ENCODE data around the gene FAIM2.

Gene FAIM2

DNA sequence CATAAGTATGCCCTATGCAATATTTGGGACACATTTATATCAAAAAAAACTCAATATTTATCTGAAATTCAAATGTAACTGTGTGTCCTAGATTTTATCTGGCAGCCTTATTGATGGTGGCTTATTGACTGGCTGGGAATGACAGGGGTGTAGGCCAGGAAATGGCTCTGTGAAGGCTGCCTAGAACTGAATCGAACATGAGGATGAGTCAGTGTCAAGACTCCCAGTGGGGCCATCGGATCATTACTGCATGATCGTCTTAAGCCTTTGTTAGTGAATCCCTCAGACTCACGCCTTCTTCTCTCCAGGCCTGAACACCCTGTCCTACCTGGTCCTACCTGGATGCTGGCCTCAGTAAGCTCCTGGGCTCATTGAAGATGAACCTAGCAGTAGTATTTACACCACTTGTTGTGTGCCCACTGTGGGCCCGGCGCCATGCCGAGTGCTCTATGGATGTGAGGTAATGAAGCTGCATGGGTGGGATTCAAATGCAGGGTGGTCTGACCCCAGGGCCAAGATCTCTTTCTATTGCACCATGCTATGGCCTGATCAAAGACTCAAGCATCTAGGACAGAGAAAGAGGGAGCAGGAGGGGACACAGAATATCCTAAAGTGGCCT is 21.0 kb upstream of the FAIM2 start:
- Histone ChIP-seq H3K4me3 (ENCODE audit: low read length) (no peak overlapping the region), H3K27ac (ENCODE audit: low read depth, low read length) (no peak overlapping the region), H3K4me1 (ENCODE audit: insufficient read depth, low read length) (no peaks in the 10 kb centered on the region), H3K9me3 (ENCODE audit: insufficient read depth, low read depth, low read length) (no peaks in the 10 kb centered on the region), H3K36me3 (ENCODE audit: insufficient read depth, low read length) (no peaks in the 10 kb centered on the region), H3K27me3 (ENCODE audit: insufficient read depth, low read length) (peaks cover 2% of the 10 kb centered on the region; the same call in 1 of the 2 replicates), H3K9ac (ENCODE audit: low read depth, low read length) (no peak overlapping the region)
- 86% methylated on average over 7 of the region's 7 CpGs for WGBS

DNA sequence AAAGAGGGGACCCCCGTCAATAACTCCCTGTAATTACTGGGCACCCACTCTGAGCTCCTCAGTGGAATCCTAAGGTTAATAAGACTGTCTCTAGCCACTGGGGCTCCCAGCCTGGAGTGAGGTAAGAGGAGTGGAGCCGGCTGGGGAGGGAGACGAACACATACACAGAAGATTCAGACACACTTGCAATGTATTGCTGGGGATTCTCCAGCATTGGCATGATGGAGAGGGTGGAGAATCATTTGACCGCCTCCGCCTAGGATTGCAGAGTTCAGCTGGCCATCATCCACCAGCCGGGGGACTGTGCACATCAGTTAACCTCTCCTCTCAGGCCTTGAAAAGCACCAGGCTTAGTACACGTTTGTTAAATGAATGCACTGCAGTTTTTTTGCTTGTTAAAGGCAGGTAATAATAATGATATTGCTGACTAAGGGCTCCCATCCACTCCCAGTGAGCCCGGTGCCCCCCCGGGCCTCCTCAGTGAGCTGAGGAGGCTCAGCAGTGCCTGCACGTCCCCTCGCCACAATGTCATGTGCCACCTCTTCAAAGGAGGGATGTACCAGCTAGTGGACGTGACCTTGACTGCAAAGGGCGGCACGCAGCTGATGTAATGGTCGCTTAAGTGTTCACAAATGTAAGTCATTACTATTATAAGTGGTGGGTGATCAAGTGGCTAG is 20.3 kb upstream of the FAIM2 start:
- H3K36me3 ChIP-seq (ENCODE audit: insufficient read depth, low read length): no peaks in the 10 kb centered on the region
- no peak overlapping the region for H3K4me3 ChIP-seq (ENCODE audit: low read length)
- H3K27ac ChIP-seq (ENCODE audit: low read depth, low read length): no peak overlapping the region
- no peaks in the 10 kb centered on the region for H3K4me1 ChIP-seq (ENCODE audit: insufficient read depth, low read length)
- no peaks in the 10 kb centered on the region; the same call in 1 of the 2 replicates for H3K27me3 ChIP-seq (ENCODE audit: insufficient read depth, low read length)
- no peaks in the 10 kb centered on the region for H3K9me3 ChIP-seq (ENCODE audit: insufficient read depth, low read depth, low read length)
- WGBS: 92% methylated on average over 15 of the region's 15 CpGs
- no peak overlapping the region for H3K9ac ChIP-seq (ENCODE audit: low read depth, low read length)

GRCh38 chr12:49923035-49923644 is 19.4 kb upstream of the FAIM2 start:
- no peaks in the 10 kb centered on the region for H3K4me1 ChIP-seq (ENCODE audit: insufficient read depth, low read length)
- no peak overlapping the region for H3K4me3 ChIP-seq (ENCODE audit: low read length)
- no peaks in the 10 kb centered on the region for H3K27me3 ChIP-seq (ENCODE audit: insufficient read depth, low read length)
- no peak overlapping the region for H3K27ac ChIP-seq (ENCODE audit: low read depth, low read length)
- no peaks in the 10 kb centered on the region for H3K36me3 ChIP-seq (ENCODE audit: insufficient read depth, low read length)
- no peaks in the 10 kb centered on the region for H3K9me3 ChIP-seq (ENCODE audit: insufficient read depth, low read depth, low read length)
- 83% methylated on average over 7 of the region's 7 CpGs for WGBS
- H3K9ac ChIP-seq (ENCODE audit: low read depth, low read length): no peak overlapping the region

DNA sequence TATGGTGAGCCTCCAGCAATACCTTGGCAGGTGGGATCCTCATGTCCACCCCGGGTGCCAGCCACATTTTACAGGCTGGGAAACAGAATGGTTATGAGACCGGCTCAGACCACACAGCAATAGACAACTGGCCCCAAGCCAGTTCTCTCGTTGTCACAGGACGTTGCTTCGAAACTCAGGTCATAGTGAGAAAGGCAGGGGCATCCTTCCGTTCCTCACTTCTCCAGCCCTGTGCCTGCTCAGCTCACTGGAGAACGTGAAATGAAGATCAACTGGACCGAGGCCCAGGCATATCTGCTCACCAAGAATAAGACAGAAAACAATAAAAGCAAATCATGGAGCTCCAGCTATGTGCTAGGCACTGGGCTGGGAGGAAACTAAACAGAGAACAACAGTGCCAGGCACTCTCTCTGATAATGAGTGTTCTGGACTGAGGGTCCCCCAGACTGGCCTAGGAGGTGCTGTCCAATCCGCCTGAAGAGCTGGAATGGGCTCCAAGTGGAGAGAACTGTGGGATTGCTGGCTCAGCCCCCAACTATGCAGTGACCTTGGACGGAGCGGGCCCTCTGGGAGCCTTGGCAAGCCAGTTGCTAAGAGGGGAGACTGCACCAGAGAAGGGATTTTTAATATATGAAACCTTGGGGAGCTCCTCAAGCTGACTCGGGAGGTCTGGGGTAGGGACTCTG is 18.8 kb upstream of the FAIM2 start:
- 91% methylated on average over 12 of the region's 12 CpGs for WGBS
- H3K9ac ChIP-seq (ENCODE audit: low read depth, low read length): no peak overlapping the region
- no peaks in the 10 kb centered on the region for H3K9me3 ChIP-seq (ENCODE audit: insufficient read depth, low read depth, low read length)
- no peaks in the 10 kb centered on the region for H3K4me1 ChIP-seq (ENCODE audit: insufficient read depth, low read length)
- no peak overlapping the region for H3K27ac ChIP-seq (ENCODE audit: low read depth, low read length)
- no peak overlapping the region for H3K4me3 ChIP-seq (ENCODE audit: low read length)
- H3K27me3 ChIP-seq (ENCODE audit: insufficient read depth, low read length): no peaks in the 10 kb centered on the region
- no peaks in the 10 kb centered on the region for H3K36me3 ChIP-seq (ENCODE audit: insufficient read depth, low read length)

DNA sequence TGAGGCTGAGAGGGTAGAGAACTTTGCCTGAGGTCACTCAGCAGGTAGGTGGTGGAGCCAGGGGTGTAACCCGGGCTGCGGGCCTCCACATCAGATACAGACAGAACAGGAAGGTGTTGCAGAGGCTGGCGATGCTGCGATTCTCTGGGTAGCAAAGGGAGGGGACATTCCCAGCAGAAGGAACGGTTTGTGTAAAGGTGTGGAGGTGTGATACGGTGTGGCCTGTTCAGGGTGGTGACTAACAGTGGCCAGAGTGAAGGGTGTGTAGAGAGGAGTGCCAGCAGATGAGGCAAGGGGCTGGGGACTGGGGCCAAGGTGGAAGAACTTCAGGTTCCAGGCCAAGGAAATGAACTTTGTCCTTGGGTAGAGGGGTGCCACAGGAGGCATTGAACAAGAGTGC is 18.2 kb upstream of the FAIM2 start:
- WGBS: 92% methylated on average over 6 of the region's 6 CpGs
- no peaks in the 10 kb centered on the region for H3K36me3 ChIP-seq (ENCODE audit: insufficient read depth, low read length)
- no peaks in the 10 kb centered on the region for H3K4me1 ChIP-seq (ENCODE audit: insufficient read depth, low read length)
- H3K9ac ChIP-seq (ENCODE audit: low read depth, low read length): no peak overlapping the region
- no peaks in the 10 kb centered on the region for H3K27me3 ChIP-seq (ENCODE audit: insufficient read depth, low read length)
- H3K4me3 ChIP-seq (ENCODE audit: low read length): no peak overlapping the region
- no peak overlapping the region for H3K27ac ChIP-seq (ENCODE audit: low read depth, low read length)
- H3K9me3 ChIP-seq (ENCODE audit: insufficient read depth, low read depth, low read length): no peaks in the 10 kb centered on the region

DNA sequence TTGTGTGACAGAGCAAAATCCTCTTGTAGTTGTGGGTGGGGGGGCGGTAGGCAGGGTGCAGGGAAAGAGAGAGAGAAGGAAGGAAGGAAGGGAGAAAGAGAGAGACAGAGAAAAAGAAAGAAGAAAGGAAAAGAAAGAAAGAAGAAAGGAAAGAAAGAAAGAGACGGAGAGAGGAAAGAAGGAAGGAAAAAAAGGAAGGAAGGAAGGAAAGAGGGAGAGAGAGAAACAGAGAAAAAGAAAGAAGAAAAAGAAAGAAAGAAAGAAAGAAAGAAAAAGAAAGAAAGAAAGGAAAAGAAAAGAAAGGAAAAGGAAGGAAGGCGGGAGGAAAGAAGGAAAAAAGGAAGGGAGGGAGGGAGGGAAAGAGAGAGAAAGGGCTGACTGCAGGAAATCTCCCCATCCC is 17.6 kb upstream of the FAIM2 start:
- H3K4me1 ChIP-seq (ENCODE audit: insufficient read depth, low read length): no peaks in the 10 kb centered on the region
- 92% methylated on average over 3 of the region's 3 CpGs for WGBS
- H3K9me3 ChIP-seq (ENCODE audit: insufficient read depth, low read depth, low read length): no peaks in the 10 kb centered on the region
- H3K36me3 ChIP-seq (ENCODE audit: insufficient read depth, low read length): no peaks in the 10 kb centered on the region
- no peak overlapping the region for H3K9ac ChIP-seq (ENCODE audit: low read depth, low read length)
- H3K27me3 ChIP-seq (ENCODE audit: insufficient read depth, low read length): no peaks in the 10 kb centered on the region
- no peak overlapping the region for H3K27ac ChIP-seq (ENCODE audit: low read depth, low read length)
- no peak overlapping the region for H3K4me3 ChIP-seq (ENCODE audit: low read length)

- Histone ChIP-seq H3K27me3 (ENCODE audit: insufficient read depth, low read length) (no peaks in the 10 kb centered on the region), H3K9me3 (ENCODE audit: insufficient read depth, low read depth, low read length) (no peaks in the 10 kb centered on the region), H3K27ac (ENCODE audit: low read depth, low read length) (no peak overlapping the region), H3K9ac (ENCODE audit: low read depth, low read length) (no peak overlapping the region), H3K4me3 (ENCODE audit: low read length) (no peak overlapping the region), H3K4me1 (ENCODE audit: insufficient read depth, low read length) (no peaks in the 10 kb centered on the region), H3K36me3 (ENCODE audit: insufficient read depth, low read length) (no peaks in the 10 kb centered on the region)
- WGBS: 96% methylated on average over 1 of the region's 3 CpGs
These were observed 17.2 kb upstream of the FAIM2 start for GRCh38 chr12:49920915-49921286.

DNA sequence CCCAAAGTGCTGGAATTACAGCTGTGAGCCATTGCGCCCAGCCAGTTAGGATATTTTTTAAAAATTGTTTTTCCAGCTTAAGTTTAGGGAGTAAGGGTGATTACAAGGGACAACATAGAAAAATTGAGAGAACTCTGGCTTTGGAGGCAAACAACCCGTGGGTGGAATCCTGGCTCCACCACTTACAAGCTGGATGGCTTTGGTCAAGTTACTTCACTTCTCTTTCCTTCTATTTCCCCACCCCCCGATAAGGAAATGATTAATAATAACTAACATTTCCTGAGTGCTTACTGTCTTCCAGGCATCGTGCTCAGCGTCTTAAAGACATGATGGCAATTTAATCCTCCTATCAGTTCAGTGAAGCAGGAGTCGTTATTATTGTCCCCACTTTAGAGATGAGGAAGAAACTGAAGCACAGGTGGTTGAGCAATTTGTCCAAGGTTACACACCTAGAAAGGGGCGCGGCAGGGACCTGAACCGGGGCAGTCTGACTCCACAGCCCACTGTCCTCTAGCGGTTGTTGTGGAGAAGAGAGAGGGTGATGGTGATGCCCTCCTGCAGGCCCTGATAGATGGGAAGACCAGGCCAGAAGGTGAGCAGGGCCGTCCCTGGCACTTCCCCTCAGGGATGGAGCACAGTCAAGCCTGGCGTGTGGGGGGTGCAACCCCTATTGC is 16.7 kb upstream of the FAIM2 start:
- Histone ChIP-seq H3K27ac (ENCODE audit: low read depth, low read length) (no peak overlapping the region), H3K4me3 (ENCODE audit: low read length) (no peak overlapping the region), H3K9ac (ENCODE audit: low read depth, low read length) (no peak overlapping the region), H3K9me3 (ENCODE audit: insufficient read depth, low read depth, low read length) (no peaks in the 10 kb centered on the region), H3K4me1 (ENCODE audit: insufficient read depth, low read length) (no peaks in the 10 kb centered on the region), H3K36me3 (ENCODE audit: insufficient read depth, low read length) (no peaks in the 10 kb centered on the region), H3K27me3 (ENCODE audit: insufficient read depth, low read length) (no peaks in the 10 kb centered on the region)
- WGBS: 88% methylated on average over 12 of the region's 12 CpGs

DNA sequence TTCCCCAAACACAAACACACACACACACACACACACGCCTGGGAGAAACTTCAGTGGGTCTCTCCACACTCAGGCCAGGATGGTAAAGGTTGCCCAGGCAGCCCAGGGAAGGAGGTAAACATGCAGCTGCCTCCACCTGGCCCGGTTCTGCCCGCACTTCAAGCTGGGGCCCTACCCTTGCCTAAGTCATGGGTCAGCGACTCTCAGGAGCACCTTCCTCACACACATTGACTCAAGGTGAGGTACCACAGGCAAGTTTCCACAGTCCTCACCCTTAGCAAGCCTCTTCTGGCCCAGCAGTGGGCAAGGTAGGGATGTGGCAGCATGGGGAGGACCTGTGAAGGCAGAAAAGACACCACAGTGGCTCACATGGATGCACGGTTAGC is 14.1 kb upstream of the FAIM2 start:
- 0 out of 2 replicates have a peak, but pooled peaks cover 4% of the 10 kb centered on the region for H3K4me1 ChIP-seq (ENCODE audit: insufficient read depth, low read length)
- no peaks in the 10 kb centered on the region for H3K27me3 ChIP-seq (ENCODE audit: insufficient read depth, low read length)
- H3K27ac ChIP-seq (ENCODE audit: low read depth, low read length): no peak overlapping the region
- no peak overlapping the region for H3K4me3 ChIP-seq (ENCODE audit: low read length)
- WGBS: 86% methylated on average over 5 of the region's 5 CpGs
- H3K36me3 ChIP-seq (ENCODE audit: insufficient read depth, low read length): no peaks in the 10 kb centered on the region
- no peaks in the 10 kb centered on the region for H3K9me3 ChIP-seq (ENCODE audit: insufficient read depth, low read depth, low read length)
- H3K9ac ChIP-seq (ENCODE audit: low read depth, low read length): no peak overlapping the region

DNA sequence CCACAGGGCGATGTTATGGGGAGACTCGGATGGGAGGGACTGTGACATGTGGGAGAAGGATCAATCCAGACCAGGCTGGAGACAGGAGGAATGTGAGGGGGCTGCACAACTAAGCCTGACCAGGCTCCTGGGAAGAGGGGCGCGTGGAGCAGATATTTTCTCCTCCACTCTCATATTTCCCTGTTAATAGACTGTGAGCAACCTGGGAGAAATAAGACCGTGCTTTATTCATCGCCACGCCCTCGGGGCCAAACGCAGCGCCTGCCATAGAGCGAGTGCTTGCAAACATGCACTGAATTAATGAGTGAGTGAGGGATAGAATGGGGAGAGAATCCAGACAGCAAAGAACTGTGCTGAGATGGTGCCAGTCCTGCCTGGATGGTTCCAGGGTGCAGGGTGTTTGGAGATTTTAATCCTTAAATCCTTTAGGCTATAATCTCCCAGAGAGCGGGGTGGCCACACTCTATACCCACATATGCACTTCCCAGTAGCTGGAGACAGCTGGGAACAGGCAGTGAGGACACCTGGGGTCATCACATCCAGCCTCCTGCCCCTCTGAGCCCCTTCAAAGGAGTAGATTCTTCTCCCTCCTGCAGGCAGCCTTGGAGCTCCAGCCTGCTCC is 13.6 kb upstream of the FAIM2 start:
- H3K4me1 ChIP-seq (ENCODE audit: insufficient read depth, low read length): 0 out of 2 replicates have a peak, but pooled peaks cover 4% of the 10 kb centered on the region
- WGBS: 92% methylated on average over 12 of the region's 12 CpGs
- H3K9me3 ChIP-seq (ENCODE audit: insufficient read depth, low read depth, low read length): no peaks in the 10 kb centered on the region
- no peak overlapping the region for H3K4me3 ChIP-seq (ENCODE audit: low read length)
- no peak overlapping the region for H3K27ac ChIP-seq (ENCODE audit: low read depth, low read length)
- H3K36me3 ChIP-seq (ENCODE audit: insufficient read depth, low read length): no peaks in the 10 kb centered on the region
- H3K27me3 ChIP-seq (ENCODE audit: insufficient read depth, low read length): no peaks in the 10 kb centered on the region
- H3K9ac ChIP-seq (ENCODE audit: low read depth, low read length): no peak overlapping the region

All from HUES64 (cell line).